ENCODE results near the gene SRC. TPM values are rescaled to one million over a fixed set of nuclear protein-coding genes. Genes with fewer than 3 reads are reported as not detected.
A peak's percentile ranks its signal among the peaks of the same experiment; 100 is the strongest.
"Not testable (repeated sequence)": the region's sequence is repeated elsewhere in the genome, so short reads cannot be mapped to it uniquely, and the experiment has no call there.

SRC gene
- total RNA-seq, 1 donor from 2014 or later = 20.7 TPM

DNA sequence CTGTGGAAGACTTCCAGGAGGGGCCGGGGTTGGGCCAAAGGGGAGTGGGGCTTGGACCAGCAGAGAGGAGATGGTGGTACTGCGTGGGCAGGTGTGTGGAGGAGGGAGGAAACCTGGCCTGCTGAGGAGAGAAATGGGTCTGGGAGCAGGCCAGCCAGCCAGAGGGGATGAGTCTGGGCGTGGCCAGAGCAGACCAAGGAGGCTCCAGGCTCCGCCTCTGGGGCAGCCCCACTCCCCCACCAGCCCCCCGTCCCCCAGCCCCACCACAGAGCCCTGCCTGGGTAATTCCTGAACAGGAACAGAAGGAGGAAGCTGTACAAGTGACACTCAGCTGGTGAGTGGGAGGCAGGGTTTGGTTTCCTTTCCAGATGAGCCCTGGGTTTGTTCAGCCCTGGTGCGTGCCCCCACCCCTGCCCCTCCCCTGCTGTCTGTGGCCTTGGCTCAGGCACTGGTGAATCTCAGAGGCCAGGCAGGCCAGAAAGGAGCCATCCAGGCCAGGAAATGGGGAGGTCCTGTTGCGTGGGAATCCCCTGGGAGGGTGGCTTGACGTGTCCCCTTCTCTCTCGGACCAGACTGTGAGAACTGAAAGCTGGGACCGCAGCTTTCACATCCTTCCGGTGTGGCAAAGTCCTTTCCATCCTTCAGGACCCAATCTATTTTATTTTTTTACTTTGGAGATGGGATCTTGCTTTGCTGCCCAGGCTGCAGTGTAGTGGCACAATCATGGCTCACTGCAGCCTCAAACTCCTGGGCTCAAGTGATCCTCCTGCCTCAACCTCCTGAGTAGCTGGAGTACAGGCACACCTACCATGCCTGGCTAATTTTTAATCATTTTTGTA is 9.4 kb upstream of the SRC start:
- peak; percentile 48 for DNase-seq (ENCODE audit: low spot score)

- DNase-seq (ENCODE audit: low spot score) = no peak
Measured at GRCh38 chr20:37337208-37337991, 8.5 kb upstream of the SRC start.

GRCh38 chr20:37338380-37338779 is 7.6 kb upstream of the SRC start:
- not testable (repeated sequence) for DNase-seq (ENCODE audit: low spot score)

GRCh38 chr20:37339208-37339607 is 6.7 kb upstream of the SRC start:
- no peak for DNase-seq (ENCODE audit: low spot score)

- not testable (repeated sequence) for DNase-seq (ENCODE audit: low spot score)
Measured at GRCh38 chr20:37339764-37340109, 6.2 kb upstream of the SRC start.

DNA sequence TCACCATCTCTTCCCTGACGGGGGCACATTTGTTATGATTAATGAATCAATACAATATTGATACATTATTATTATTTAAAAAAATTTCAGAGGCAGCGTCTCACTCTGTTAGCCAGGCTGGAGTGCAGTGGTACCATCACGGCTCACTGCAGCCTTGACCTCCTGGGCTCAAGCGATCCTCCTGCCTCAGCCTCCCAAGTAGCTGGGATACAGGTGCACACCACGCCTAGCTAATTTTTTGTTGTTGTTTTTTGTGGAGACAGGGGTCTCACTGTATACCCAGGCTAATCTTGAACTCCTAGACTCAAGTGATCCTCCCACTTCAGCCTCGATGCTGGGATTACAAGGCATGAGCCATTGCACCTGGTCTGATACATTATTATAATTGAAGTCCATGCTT is 4.9 kb upstream of the SRC start:
- DNase-seq (ENCODE audit: low spot score) = no peak

GRCh38 chr20:37341632-37342031 is 4.3 kb upstream of the SRC start:
- no peak for DNase-seq (ENCODE audit: low spot score)

GRCh38 chr20:37342231-37343177 is 3.4 kb upstream of the SRC start:
- no peak for DNase-seq (ENCODE audit: low spot score)

GRCh38 chr20:37343212-37343993 is 2.5 kb upstream of the SRC start:
- DNase-seq (ENCODE audit: low spot score) = no peak

DNA sequence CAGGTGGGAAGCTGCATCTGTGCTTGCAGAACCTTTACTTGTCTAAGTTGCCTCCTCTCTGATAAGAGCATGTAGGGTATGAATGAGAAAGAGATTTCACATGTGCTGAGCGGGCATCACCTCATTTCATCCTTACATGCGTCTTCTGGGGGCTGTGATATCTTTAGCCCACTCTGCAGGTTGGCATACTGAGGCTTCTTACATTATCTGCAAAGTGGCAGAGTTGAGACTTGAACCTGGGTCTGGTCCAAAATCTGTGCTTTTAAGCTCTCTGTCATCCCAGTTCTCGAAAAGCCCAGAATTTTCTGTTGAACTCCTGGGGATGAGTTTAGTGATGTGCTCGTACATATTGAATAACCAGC is 2.0 kb upstream of the SRC start:
- DNase-seq (ENCODE audit: low spot score) = no peak

- no peak for DNase-seq (ENCODE audit: low spot score)
Measured at GRCh38 chr20:37344506-37345338, 1.2 kb upstream of the SRC start.

- DNase-seq (ENCODE audit: low spot score) = no peak
Measured at GRCh38 chr20:37346236-37346534, 245 bp downstream of the SRC start.

- DNase-seq (ENCODE audit: low spot score) = no peak
Measured at GRCh38 chr20:37346535-37347346, 801 bp downstream of the SRC start.

- no peak for DNase-seq (ENCODE audit: low spot score)
Measured at GRCh38 chr20:37347347-37347823, 1.4 kb downstream of the SRC start.

DNA sequence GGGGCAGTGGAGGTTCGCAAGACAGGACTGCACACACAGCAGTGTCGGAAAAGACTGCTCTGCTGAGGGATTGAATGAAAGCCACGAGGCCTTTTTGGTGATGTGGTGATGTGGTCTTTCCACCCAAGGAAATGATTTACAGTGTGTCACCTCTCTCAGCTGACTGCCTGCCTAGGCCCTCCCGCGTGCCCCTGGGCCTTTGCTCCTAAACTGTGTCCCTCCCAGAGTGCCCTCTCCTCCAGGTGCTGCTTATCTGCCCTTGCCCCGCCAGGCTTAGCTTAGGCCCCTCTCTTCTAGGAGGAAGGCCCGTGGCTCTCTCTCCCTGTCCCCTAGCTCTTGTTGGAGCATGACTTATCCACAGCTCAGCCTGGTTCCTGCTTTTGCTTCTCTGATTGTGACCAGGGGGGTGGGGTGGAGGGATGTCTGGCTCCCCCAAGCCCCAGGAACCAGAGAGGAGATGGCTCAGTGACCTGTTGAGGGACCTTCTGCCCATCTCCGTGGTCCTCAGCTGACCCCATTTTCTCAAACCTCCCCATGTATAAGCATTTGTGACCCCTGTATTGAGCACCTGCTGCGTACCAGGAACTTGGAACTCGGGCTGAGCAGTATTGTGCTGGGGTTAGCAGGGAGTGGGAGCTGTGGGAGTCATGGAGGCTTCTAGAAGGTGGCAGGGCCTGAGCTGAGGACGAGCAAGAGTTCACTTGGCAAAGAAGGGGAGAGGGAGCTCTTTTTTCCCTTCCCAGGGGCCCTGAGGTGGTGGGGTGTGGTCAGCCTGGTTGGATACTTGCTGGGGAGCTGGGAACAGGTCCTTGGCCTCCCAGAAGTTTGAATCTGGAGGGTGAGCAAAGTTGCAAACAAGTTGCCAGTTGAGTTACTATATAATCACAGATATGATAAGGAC is 2.2 kb downstream of the SRC start:
- no peak for DNase-seq (ENCODE audit: low spot score)

- DNase-seq (ENCODE audit: low spot score) = no peak
Measured at GRCh38 chr20:37348792-37349516, 3.0 kb downstream of the SRC start.
